HepG2 (cell line): Measurements from ENCODE around the gene MRPL38. TPM values are rescaled to one million over a fixed set of nuclear protein-coding genes. Genes with fewer than 3 reads are reported as not detected.
A peak's percentile ranks its signal among the peaks of the same experiment; 100 is the strongest.

ENCODE experiments used
- AGO1 ChIP-seq: fragments of 200-400 bp; formaldehyde crosslinking; IDR thresholded peaks from 2 replicates; pipeline ENCODE4 v1.6.1; 2017; ENCODE audit warnings: mild to moderate bottlenecking, low read depth, low read length, moderate library complexity; ENCODE audit not compliant: poor library complexity, severe bottlenecking
- CBX5 ChIP-seq: sonication (generic); formaldehyde crosslinking; IDR thresholded peaks from 2 replicates; pipeline ENCODE4 v1.4.0; 2020; ENCODE audit warnings: missing genetic modification reagents, borderline replicate concordance
- DPF2 ChIP-seq: sonication (generic); formaldehyde crosslinking; IDR thresholded peaks from 2 replicates; pipeline ENCODE4 v1.4.0; 2020; ENCODE audit warnings: mild to moderate bottlenecking, low read depth, missing genetic modification reagents, borderline replicate concordance
- ETV6 ChIP-seq: sonication (generic); formaldehyde crosslinking; conservative IDR thresholded peaks from 2 replicates; pipeline ENCODE4 v1.4.0; 2020; ENCODE audit warnings: missing genetic modification reagents
- ISL2 ChIP-seq: sonication (generic); formaldehyde crosslinking; IDR thresholded peaks from 2 replicates; pipeline ENCODE4 v1.5.0; 2020; ENCODE audit warnings: missing genetic modification reagents
- KLF12 ChIP-seq: sonication (generic); formaldehyde crosslinking; IDR thresholded peaks from 2 replicates; pipeline ENCODE4 v1.4.0; 2020; ENCODE audit warnings: missing genetic modification reagents, borderline replicate concordance
- MAZ ChIP-seq, 2 experiments: sonication (generic) in 1 of 2; formaldehyde crosslinking in 1 of 2; IDR thresholded peaks; 2 replicates each; pipeline versions ENCODE4 v1.5.0 to v1.6.1; 2012 to 2020; ENCODE audit warnings: low read depth in 2 of 2, mild to moderate bottlenecking in 2 of 2, borderline replicate concordance in 1 of 2, improper control_type of control experiment in 1 of 2, low read length in 1 of 2, missing genetic modification reagents in 1 of 2, moderate library complexity in 1 of 2
- NFE2L2 ChIP-seq: fragments of 150-350 bp; IDR thresholded peaks from 2 replicates; pipeline ENCODE4 v1.6.1; 2014; ENCODE audit warnings: low read length
- NONO ChIP-seq, 2 experiments: fragments of 450-650 bp in 1 of 2; sonication (generic) in 1 of 2; formaldehyde crosslinking in 1 of 2; IDR thresholded peaks in 1 of 2; conservative IDR thresholded peaks in 1 of 2; 2 replicates each; pipeline versions ENCODE4 v1.6.1 to v1.8.0; 2017 to 2022; ENCODE audit warnings: mild to moderate bottlenecking in 1 of 2, missing genetic modification reagents in 1 of 2, moderate library complexity in 1 of 2
- ONECUT2 ChIP-seq: sonication (generic); formaldehyde crosslinking; IDR thresholded peaks from 2 replicates; pipeline ENCODE4 v1.4.0; 2020; ENCODE audit warnings: missing genetic modification reagents
- RBM22 ChIP-seq: fragments of 200-400 bp; formaldehyde crosslinking; optimal IDR thresholded peaks from 2 replicates; pipeline ENCODE3; 2017; ENCODE audit warnings: mild to moderate bottlenecking, low read length, moderate library complexity
- RFX5 ChIP-seq: IDR thresholded peaks from 2 replicates; pipeline ENCODE4 v1.6.1; 2011; ENCODE audit warnings: low read depth, low read length, improper control_type of control experiment
- SIX4 ChIP-seq: sonication (generic); formaldehyde crosslinking; IDR thresholded peaks from 2 replicates; pipeline ENCODE4 v1.4.0; 2020; ENCODE audit warnings: missing genetic modification reagents
- TOPORS ChIP-seq: sonication (generic); formaldehyde crosslinking; IDR thresholded peaks from 2 replicates; pipeline ENCODE4 v1.8.0; 2023; ENCODE audit warnings: mild to moderate bottlenecking, missing genetic modification reagents
- ZBTB49 ChIP-seq: sonication (generic); formaldehyde crosslinking; IDR thresholded peaks from 2 replicates; pipeline ENCODE4 v1.4.0; 2020; ENCODE audit warnings: missing genetic modification reagents, borderline replicate concordance
- ZNF136 ChIP-seq: sonication (generic); formaldehyde crosslinking; IDR thresholded peaks from 2 replicates; pipeline ENCODE4 v1.8.1; 2022; ENCODE audit warnings: low read depth, mild to moderate bottlenecking, moderate library complexity, missing genetic modification reagents
- ZNF543 ChIP-seq: sonication (generic); formaldehyde crosslinking; IDR thresholded peaks from 2 replicates; pipeline ENCODE4 v1.4.0; 2020; ENCODE audit warnings: mild to moderate bottlenecking, missing genetic modification reagents
- ZNF567 ChIP-seq: sonication (generic); formaldehyde crosslinking; IDR thresholded peaks from 2 replicates; pipeline ENCODE4 v1.8.1; 2023; ENCODE audit warnings: mild to moderate bottlenecking, missing genetic modification reagents, borderline replicate concordance
- ZNF570 ChIP-seq: sonication (generic); formaldehyde crosslinking; IDR thresholded peaks from 2 replicates; pipeline ENCODE4 v1.4.0; 2020; ENCODE audit warnings: mild to moderate bottlenecking, missing genetic modification reagents, borderline replicate concordance
- ZNF775 ChIP-seq: sonication (generic); formaldehyde crosslinking; IDR thresholded peaks from 2 replicates; pipeline ENCODE4 v1.4.0; 2020; ENCODE audit warnings: missing genetic modification reagents, mild to moderate bottlenecking, moderate library complexity, borderline replicate concordance
- ZSCAN29 ChIP-seq: sonication (generic); formaldehyde crosslinking; conservative IDR thresholded peaks from 2 replicates; pipeline ENCODE4 v1.4.0; 2020; ENCODE audit warnings: mild to moderate bottlenecking, missing genetic modification reagents
- polyA plus RNA-seq, 8 experiments: library from polyadenylated mRNA; depleted of rRNA in 3 of 8; stranded (reverse) in 7 of 8; unstranded in 1 of 8; fragments of >200 nt; fragmentation: Illumina TruSeq in 4 of 8; extraction: Trizol in 4 of 8; gene quantifications; 2 replicates each; pipeline versions ENCODE4 v1.2.1 to v1.2.3, GENCODE V29; 2011 to 2016; ENCODE audit warnings: low read depth in 4 of 8, missing spikeins in 1 of 8, mixed read lengths in 1 of 8; ENCODE audit not compliant: insufficient read depth in 1 of 8
- total RNA-seq, 5 experiments: library from RNA; depleted of rRNA; stranded (reverse); fragments of >200 nt; fragmentation: Illumina TruSeq; extraction: Trizol; gene quantifications; 2 replicates each; pipeline ENCODE4 v1.2.3, GENCODE V29; 2016; ENCODE audit warnings: low read depth in 1 of 5
- TF ChIP-seq, protein P1 (sequence below): sonication (generic); formaldehyde crosslinking; conservative IDR thresholded peaks from 2 replicates; pipeline ENCODE4 v1.4.0; 2020; ENCODE audit warnings: missing genetic modification reagents
- TF ChIP-seq, protein P2 (sequence below): sonication (generic); formaldehyde crosslinking; conservative IDR thresholded peaks from 2 replicates; pipeline ENCODE4 v1.8.0; 2022; ENCODE audit warnings: mild to moderate bottlenecking, moderate library complexity, missing genetic modification reagents

Gene MRPL38
- total and polyA plus RNA-seq, 2 of the 13 experiments (the other 11 are each of a cell fraction or from before 2014, with no cell fraction given), result 83.7 to 125 TPM

GRCh38 chr17:75878174-75878998 lies 26.3 kb downstream of the MRPL38 start, which contains the start of gene TRIM47 (continued):
- peak; percentile 73; the same call in 1 of the 2 replicates for TF ChIP-seq ZBTB49
- 0 out of 2 replicates have a peak, but pooled peaks have one; percentile 84 for TF ChIP-seq ZNF775 (CRISPR knock-in tag)
- TF ChIP-seq ZNF570, result no peak
- TF ChIP-seq, protein P1, sequence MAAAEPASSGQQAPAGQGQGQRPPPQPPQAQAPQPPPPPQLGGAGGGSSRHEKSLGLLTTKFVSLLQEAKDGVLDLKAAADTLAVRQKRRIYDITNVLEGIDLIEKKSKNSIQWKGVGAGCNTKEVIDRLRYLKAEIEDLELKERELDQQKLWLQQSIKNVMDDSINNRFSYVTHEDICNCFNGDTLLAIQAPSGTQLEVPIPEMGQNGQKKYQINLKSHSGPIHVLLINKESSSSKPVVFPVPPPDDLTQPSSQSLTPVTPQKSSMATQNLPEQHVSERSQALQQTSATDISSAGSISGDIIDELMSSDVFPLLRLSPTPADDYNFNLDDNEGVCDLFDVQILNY, result peak; percentile 11; the same call in 1 of the 2 replicates
- peak; percentile 39; the same call in 1 of the 2 replicates for TF ChIP-seq DPF2
- TF ChIP-seq NFE2L2, result peak; percentile 43; the same call in 1 of the 2 replicates
- TF ChIP-seq ONECUT2, result no peak
- TF ChIP-seq AGO1, result peak; percentile 91
- 0 out of 2 replicates have a peak, but pooled peaks have one; percentile 29 for TF ChIP-seq CBX5
- TF ChIP-seq, protein P2, sequence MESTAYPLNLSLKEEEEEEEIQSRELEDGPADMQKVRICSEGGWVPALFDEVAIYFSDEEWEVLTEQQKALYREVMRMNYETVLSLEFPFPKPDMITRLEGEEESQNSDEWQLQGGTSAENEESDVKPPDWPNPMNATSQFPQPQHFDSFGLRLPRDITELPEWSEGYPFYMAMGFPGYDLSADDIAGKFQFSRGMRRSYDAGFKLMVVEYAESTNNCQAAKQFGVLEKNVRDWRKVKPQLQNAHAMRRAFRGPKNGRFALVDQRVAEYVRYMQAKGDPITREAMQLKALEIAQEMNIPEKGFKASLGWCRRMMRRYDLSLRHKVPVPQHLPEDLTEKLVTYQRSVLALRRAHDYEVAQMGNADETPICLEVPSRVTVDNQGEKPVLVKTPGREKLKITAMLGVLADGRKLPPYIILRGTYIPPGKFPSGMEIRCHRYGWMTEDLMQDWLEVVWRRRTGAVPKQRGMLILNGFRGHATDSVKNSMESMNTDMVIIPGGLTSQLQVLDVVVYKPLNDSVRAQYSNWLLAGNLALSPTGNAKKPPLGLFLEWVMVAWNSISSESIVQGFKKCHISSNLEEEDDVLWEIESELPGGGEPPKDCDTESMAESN (CRISPR knock-in tag), result no peak
- TF ChIP-seq ZSCAN29, result no peak; the same call in 1 of the 2 replicates
- TF ChIP-seq ETV6 (CRISPR knock-in tag), result peak; percentile 27; the same call in 1 of the 2 replicates
- TF ChIP-seq MAZ (IDR thresholded peaks at IDR 0.05; ENCODE audit: borderline replicate concordance, low read depth, low read length), result peak; percentile 58; the same call in 1 of the 2 replicates
- no peak; the same call in 1 of the 2 replicates for TF ChIP-seq MAZ (CRISPR knock-in tag; IDR thresholded peaks at IDR 0.05; ENCODE audit: low read depth)
- no peak for TF ChIP-seq ZNF567 (CRISPR knock-in tag)
- peak; percentile 44; the same call in 1 of the 2 replicates for TF ChIP-seq ZNF136 (CRISPR knock-in tag)
- no peak for TF ChIP-seq TOPORS (CRISPR knock-in tag)
- peak; percentile 32; the same call in 1 of the 2 replicates for TF ChIP-seq SIX4
- peak; percentile 70; the same call in 1 of the 2 replicates for TF ChIP-seq ISL2
- TF ChIP-seq NONO (IDR thresholded peaks at IDR 0.05), result no peak
- TF ChIP-seq NONO (CRISPR knock-in tag; conservative IDR thresholded peaks at IDR 0.05), result peak; percentile 85
- no peak for TF ChIP-seq RBM22
- TF ChIP-seq RFX5, result 0 out of 2 replicates have a peak, but pooled peaks have one; percentile 30
- peak; percentile 78; the same call in 1 of the 2 replicates for TF ChIP-seq ZNF543
- TF ChIP-seq KLF12 (CRISPR knock-in tag), result peak; percentile 72; the same call in 1 of the 2 replicates
